Loucy (cell line): Measurements from ENCODE around the gene GATA5.
"Not testable (repeated sequence)": the region's sequence is repeated elsewhere in the genome, so short reads cannot be mapped to it uniquely, and the experiment has no call there.

Experiments used
- H2AFZ ChIP-seq: fragments of 200-600 bp; sonication (generic); 2 replicates; pipeline ENCODE4 v1.6.0; 2016; ENCODE audit warnings: antibody characterized with exemption, mild to moderate bottlenecking, low read length, moderate library complexity
- H3F3A ChIP-seq: fragments of 200-600 bp; 2 replicates; pipeline ENCODE4 v1.6.0; 2016; ENCODE audit warnings: antibody characterized with exemption, low read depth, mild to moderate bottlenecking
- H3K27me3 ChIP-seq: fragments of 200-600 bp; sonication (generic); 2 replicates; pipeline ENCODE4 v1.6.1; 2014; ENCODE audit warnings: low read length, mild to moderate bottlenecking; ENCODE audit not compliant: insufficient read depth, poor library complexity, severe bottlenecking
- H3K36me3 ChIP-seq: fragments of 200-600 bp; sonication (generic); 2 replicates; pipeline ENCODE4 v1.6.1; 2016; ENCODE audit warnings: low read length; ENCODE audit not compliant: insufficient read depth
- H3K4me1 ChIP-seq: fragments of 200-600 bp; sonication (generic); 2 replicates; pipeline ENCODE4 v1.5.1; 2014; ENCODE audit warnings: low read length, mild to moderate bottlenecking; ENCODE audit not compliant: insufficient read depth, poor library complexity, severe bottlenecking
- H3K4me2 ChIP-seq: fragments of 200-600 bp; sonication (generic); 2 replicates; pipeline ENCODE4 v1.6.0; 2014; ENCODE audit warnings: antibody characterized with exemption, low read length, low read depth, mild to moderate bottlenecking; ENCODE audit not compliant: poor library complexity, severe bottlenecking
- H3K4me3 ChIP-seq: fragments of 200-600 bp; sonication (generic); 2 replicates; pipeline ENCODE4 v1.5.1; 2014; ENCODE audit warnings: low read length, mild to moderate bottlenecking, mixed read lengths; ENCODE audit not compliant: poor library complexity, severe bottlenecking
- H3K79me2 ChIP-seq: fragments of 200-600 bp; sonication (generic); 2 replicates; pipeline ENCODE4 v1.6.1; 2014; ENCODE audit warnings: low read length; ENCODE audit not compliant: insufficient read depth
- H3K9ac ChIP-seq: fragments of 200-600 bp; sonication (generic); 2 replicates; pipeline ENCODE4 v1.6.0; 2014; ENCODE audit warnings: mild to moderate bottlenecking, low read depth, low read length, moderate library complexity; ENCODE audit not compliant: poor library complexity, severe bottlenecking
- H3K9me2 ChIP-seq: fragments of 200-600 bp; sonication (generic); replicated peaks from 2 replicates; pipeline ENCODE4 v1.6.1; 2016; ENCODE audit warnings: low read depth, low read length, mixed read lengths
- H3K9me3 ChIP-seq: fragments of 200-600 bp; sonication (generic); 2 replicates; pipeline ENCODE4 v1.6.1; 2014; ENCODE audit warnings: mild to moderate bottlenecking, antibody characterized with exemption, low read length, low read depth; ENCODE audit not compliant: insufficient read depth
- H4K20me1 ChIP-seq: fragments of 200-600 bp; sonication (generic); 2 replicates; pipeline ENCODE4 v1.6.0; 2014; ENCODE audit warnings: antibody characterized with exemption, low read length, mild to moderate bottlenecking; ENCODE audit not compliant: insufficient read depth, poor library complexity, severe bottlenecking
- CTCF ChIP-seq: fragments of 200-600 bp; sonication (generic); conservative IDR thresholded peaks from 2 replicates; pipeline ENCODE4 v1.5.1; 2014; ENCODE audit warnings: mild to moderate bottlenecking, antibody characterized with exemption, low read length
- EZH2phosphoT487 ChIP-seq: fragments of 200-600 bp; IDR thresholded peaks from 2 replicates; pipeline ENCODE4 v1.6.1; 2018; ENCODE audit warnings: antibody characterized with exemption, mild to moderate bottlenecking, moderate library complexity, borderline replicate concordance

The GATA5 gene

GRCh38 chr20:62493253-62493885 lies 17.6 kb upstream of the GATA5 start:
- no peaks in the 10 kb centered on the region for H3K9me3 ChIP-seq
- H3K4me3 ChIP-seq: no peak overlapping the region
- H3K4me2 ChIP-seq: no peak overlapping the region
- no peaks in the 10 kb centered on the region for H3K36me3 ChIP-seq
- TF ChIP-seq EZH2phosphoT487: no peak
- TF ChIP-seq CTCF: no peak
- H2AFZ ChIP-seq: no peak overlapping the region
- no peaks in the 10 kb centered on the region for H3K27me3 ChIP-seq
- H3K4me1 ChIP-seq: peaks cover 20% of the 10 kb centered on the region
- H3K9ac ChIP-seq: no peak overlapping the region
- no peaks in the 10 kb centered on the region for H4K20me1 ChIP-seq
- H3K79me2 ChIP-seq: no peaks in the 10 kb centered on the region
- no peaks in the 10 kb centered on the region for H3F3A ChIP-seq
- H3K9me2 ChIP-seq: no peaks in the 10 kb centered on the region

- H3K27me3 ChIP-seq: no peaks in the 10 kb centered on the region
- H3K4me1 ChIP-seq: peaks cover 20% of the 10 kb centered on the region
- no peak overlapping the region for H3K4me3 ChIP-seq
- no peaks in the 10 kb centered on the region for H3K36me3 ChIP-seq
- no peaks in the 10 kb centered on the region for H3K9me2 ChIP-seq
- no peaks in the 10 kb centered on the region for H3F3A ChIP-seq
- H2AFZ ChIP-seq: no peak overlapping the region
- H3K79me2 ChIP-seq: no peaks in the 10 kb centered on the region
- H3K4me2 ChIP-seq: no peak overlapping the region
- TF ChIP-seq CTCF (no peak), EZH2phosphoT487 (no peak)
- H4K20me1 ChIP-seq: no peaks in the 10 kb centered on the region
- H3K9ac ChIP-seq: no peak overlapping the region
- no peaks in the 10 kb centered on the region for H3K9me3 ChIP-seq
These were observed 16.9 kb upstream of the GATA5 start for GRCh38 chr20:62492711-62493110.

- H3K9ac ChIP-seq, H3K36me3 ChIP-seq, H2AFZ ChIP-seq, H3K79me2 ChIP-seq, H3K4me3 ChIP-seq, H3K9me3 ChIP-seq, H3K4me2 ChIP-seq, H3K9me2 ChIP-seq, H4K20me1 ChIP-seq, H3F3A ChIP-seq, H3K27me3 ChIP-seq: not testable (repeated sequence)
- H3K4me1 ChIP-seq: peaks cover 19% of the 10 kb centered on the region
These were observed 15.0 kb upstream of the GATA5 start for GRCh38 chr20:62490783-62491182.

GRCh38 chr20:62489932-62490263 lies 14.1 kb upstream of the GATA5 start:
- Histone ChIP-seq H3K4me1 (peaks cover 10% of the 10 kb centered on the region), H3K9me2 (no peaks in the 10 kb centered on the region), H3K9ac (no peak overlapping the region), H3K79me2 (no peaks in the 10 kb centered on the region), H4K20me1 (no peaks in the 10 kb centered on the region), H3K4me2 (no peak overlapping the region), H3K36me3 (no peaks in the 10 kb centered on the region), H3K4me3 (no peak overlapping the region), H2AFZ (no peak overlapping the region), H3F3A (no peaks in the 10 kb centered on the region), H3K27me3 (no peaks in the 10 kb centered on the region), H3K9me3 (no peaks in the 10 kb centered on the region)
- TF ChIP-seq EZH2phosphoT487 (no peak), CTCF (no peak)
